ENCODE data around the gene CRYM.

Gene CRYM

DNA sequence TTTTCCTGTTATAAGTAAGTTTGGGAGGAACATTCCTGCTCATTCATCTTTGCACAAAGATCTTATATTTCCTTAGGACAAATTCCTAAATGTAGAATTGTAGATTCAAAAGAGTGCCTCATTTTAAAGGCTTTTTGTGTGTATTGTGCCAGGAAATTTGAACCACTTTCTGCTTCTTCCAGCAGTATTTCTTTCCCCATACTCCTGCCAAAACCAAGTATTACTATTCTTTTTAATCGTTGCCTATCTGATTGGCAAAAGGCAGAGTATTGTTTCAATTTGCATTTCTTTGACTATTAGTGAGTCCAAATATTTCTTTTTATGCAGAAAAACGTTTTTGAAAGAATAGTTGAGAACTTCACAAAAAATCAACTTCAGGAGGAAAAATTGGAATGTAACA is 35.3 kb downstream of the CRYM start:
- no peak for DNase-seq

DNA sequence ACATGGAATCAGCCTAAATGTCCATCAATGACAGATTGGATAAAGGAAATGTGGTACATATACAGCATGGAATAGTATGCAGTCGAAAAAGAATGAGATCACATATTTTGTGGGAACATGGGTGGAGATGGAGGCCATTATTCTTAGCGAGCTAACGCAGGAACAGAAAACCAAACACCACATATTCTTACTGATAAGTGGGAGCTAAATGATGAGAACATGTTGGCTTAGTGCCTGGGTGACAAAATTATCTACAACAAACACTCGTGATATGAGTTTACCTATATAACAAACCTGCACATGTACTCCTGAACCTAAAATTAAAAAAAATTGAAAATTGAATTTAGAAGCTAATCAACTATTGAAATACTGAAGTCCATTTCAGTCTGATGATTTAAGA is 38.4 kb downstream of the CRYM start:
- peak; percentile 88 for DNase-seq

DNA sequence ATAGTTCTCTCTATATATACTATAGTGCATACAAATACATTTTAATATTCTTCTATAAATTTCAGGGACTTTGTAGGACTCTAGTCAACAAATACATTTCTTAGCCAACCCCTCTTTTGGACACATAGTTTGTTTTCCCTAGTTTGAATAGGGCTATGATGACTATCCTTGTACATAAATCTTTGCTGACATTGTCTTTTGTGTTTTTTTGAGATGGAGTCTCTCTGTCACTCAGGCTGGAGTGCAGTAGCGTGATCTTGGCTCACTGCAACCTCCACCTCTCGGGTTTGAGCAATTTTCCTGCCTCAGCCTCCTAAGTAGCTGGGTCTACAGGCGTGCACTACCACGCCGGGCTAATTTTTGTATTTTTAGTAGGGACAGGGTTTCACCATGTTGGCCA is 41.3 kb downstream of the CRYM start:
- DNase-seq, result no peak

DNA sequence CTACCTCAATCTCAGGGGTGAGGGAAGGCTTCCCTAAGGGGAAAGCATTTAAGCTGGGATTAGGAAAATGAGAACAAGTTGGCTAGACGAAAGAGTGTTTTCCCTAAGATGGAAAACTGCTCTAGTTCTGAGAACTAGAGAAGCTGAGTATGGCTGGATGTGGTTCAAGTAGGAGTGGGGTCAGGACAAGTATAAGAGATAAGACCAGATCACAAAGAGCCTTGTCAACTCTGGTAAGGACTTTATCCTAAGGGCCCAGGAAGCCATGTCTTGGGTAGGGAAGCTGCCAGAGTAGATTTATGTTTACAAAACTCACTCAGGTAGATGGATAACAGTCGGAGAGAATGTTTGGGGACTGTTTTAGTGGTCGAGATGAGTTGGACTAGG is 42.9 kb downstream of the CRYM start:
- peak; percentile 27 for DNase-seq

DNA sequence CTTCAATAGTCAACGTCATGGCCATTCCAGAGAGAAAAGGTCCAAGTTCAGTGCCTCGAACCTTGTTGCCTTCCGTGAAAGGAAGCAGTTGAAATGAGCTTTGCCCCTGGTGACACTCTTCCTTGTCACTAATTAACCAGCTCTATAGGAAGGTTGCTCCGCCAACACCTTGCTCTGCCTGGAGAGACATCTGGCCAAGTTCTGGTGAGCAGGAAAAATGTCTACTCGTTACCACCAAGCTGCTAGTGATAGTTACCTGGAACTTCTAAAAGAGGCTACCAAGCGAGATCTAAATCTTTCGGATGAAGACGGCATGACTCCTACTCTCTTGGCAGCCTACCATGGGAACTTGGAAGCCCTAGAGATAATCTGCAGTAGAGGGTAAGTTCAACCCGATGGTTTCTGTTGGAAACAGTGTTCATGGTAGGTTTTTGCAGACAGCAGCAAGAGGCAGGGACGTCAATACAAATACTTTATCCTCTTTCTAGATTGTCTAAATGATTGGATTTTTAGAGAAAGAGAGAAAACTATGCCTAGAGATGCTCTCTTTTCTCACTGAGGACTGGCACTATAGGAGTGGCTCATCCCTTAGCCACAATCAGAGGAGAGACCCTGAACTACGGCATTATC is 44.5 kb downstream of the CRYM start, which contains the start of gene ANKS4B:
Gene ANKS4B, plus strand, starts transcription at position 179 of the 630 bp plus-strand sequence. Its CDS starts 39 bp downstream, at position 218.
- no peak for DNase-seq

DNA sequence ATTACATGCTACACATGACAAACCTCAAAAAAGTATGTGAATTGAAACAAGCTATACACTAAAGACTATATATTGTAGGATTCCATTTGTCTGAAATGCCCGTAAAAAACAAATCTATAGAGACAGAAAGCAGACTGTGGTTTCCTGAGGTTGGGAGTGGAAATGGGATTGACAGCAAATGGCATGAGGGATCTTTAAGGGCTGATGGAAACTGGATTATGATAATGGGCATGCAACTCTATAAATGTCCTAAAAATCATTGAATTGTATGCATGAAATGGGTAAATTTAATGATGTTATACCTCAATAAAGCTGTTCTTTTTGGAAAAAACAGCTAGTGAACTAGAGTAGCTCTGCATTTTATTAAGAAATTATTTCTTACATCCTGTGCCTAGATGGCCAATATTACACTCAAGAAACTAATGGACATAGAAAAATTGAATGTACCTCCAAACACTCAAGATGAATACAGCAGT is 45.0 kb downstream of the CRYM start:
- DNase-seq, result no peak

DNA sequence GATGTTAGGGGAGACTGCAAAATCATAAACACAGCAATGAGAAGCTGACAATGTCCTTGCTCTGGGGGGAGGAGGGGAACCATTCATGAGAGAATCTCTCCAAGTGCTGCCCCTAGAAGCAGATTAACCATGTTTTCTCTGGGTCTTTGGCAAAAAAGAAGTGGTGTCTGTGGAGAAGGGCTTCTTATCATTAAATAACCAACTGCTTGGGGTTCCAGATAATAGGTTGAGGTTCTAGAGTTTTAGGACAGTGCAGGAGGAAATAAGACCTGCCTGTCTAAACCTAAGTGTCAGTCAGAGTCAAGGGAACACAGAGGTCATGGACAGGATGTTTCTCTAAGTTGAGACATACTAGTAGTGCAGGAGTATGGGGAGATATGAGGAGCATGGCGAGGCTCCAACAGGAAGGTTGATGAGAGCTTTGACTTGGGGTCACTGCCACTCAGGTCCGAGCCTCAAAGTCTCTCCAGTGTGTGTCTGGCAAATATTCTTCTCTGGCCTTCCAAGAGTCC is 49.7 kb downstream of the CRYM start:
- peak; percentile 52 for DNase-seq

DNA sequence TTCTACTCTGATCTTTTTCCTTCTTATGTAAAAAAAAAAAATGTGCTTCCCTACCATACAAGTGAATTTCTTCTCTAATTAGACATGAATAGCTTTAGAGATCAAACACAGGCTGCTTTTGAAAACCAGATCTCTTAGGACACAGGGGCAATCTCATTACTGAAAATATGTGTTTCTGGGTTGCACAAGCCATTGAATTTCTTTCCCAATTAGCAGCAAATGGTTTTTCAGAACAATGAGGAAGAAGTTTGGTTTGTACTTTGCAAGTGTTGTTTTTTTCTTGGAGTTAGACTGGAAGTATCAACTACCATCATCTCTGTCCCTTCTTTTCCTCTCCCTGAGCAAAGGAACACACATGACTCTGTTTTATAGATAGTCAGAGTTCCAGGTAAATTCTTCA is 50.2 kb downstream of the CRYM start:
- DNase-seq, result no peak

DNA sequence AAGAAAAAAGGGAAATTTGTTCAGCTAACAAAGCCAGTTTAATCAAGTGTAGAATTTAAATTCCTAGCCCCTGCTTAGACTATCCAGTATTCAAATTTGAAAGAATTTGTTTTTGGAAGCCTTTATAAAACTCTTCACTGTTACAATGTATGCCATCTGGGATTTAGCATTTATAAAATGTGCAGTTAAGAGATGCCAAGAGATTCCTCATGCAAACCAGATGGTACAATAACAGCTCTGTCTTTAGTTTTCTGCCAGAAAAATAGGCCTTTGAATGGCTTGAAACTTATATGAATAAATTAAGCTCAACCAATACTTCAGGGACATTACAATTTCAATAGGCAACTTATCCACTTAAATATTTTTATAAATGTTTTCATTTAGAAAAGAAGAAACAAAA is 51.3 kb downstream of the CRYM start:
- DNase-seq, result no peak

DNA sequence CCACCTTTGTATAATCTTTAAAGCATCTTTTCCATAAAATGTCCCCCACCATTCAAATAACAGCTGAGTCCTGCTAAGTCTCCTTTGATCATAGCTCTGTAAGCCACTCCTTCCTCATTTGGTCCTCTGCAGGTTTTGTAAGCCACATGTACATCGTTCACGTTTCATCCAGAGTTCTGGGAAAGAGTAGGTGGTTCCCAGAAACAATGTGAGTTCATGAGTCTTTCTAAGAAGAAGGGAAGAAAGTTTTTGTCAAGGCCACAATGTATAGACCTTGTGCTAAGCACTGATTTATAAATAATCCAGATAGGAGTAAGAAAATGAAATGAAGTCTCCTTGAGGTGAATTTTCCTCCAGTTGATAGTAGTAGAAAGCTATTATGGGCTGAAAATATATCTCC is 53.3 kb downstream of the CRYM start:
- peak; percentile 62 for DNase-seq

DNA sequence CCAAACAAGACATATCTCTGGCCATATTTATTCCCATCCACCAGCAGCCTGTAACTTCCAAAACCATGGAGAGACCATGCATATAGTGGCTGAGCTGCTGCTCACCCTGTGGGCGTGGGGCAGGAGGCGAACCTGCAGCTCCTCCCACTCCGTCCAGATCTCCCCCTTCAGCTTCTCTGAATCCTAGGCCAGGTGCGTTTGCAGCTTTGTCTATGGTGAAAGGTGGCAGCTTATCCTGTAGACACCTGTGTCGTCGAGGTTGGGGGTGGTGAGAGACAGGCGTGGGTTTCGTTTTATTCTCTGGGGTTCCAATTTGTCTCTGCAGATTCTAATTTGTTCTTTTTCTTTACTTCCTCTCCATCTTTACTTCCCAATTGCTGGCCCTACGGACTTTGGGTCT is 54.3 kb downstream of the CRYM start:
- DNase-seq, result no peak

DNA sequence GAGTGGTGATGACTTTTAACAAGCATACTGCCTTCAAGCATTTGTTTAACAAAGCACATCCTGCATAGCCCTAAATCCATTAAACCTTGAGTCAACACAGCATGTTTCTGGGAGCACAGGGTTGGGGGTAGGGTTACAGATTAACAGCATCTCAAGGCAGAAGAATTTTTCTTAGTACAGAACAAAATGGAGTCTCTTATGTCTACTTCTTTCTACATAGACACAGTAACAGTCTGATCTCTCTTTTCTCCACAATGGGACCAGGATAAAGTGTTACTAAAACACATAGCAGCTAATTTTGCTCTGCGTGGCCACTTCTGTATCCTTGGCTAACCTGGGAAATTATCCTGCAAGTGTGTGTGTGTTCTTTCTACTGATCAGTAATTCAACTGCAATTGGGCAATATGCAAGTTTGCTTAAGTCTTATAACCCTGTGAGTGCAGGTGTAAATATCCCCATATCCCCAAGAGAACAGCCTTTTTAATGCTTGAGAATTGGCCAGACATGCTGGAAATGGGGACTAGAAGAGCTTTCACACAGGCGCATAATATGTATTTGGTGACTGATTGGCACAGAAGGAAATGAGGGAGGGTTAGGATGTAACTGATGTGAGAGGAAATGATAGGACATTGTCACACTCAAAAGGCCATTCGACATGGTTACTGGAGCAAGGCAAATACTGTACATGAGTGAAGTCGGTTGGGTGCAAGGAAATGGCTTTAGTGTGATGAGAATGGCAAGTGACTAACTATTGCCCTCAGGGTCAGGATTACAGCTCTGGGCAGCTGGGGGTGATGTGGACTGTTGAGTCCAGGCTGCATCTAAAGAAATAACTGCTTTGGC is 55.4 kb downstream of the CRYM start:
- no peak for DNase-seq

DNA sequence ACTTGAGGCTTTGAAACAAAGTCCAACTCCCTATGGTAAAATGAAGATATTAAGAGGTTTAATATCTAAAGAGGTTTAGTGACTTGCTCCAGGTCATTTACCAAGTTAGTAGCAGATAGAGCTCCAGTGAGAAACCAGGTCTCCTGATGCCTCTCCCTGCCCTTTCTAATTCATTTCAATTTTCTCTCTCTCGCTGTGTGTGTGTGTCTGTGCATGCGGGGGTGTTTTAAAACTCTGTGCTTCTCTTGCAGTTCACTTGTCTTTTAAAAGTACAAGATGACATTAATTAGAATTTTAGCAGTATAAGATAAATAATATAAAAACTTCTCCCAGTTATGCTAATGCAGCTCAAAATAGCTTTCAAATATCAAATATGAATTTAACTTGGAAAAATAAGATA is 58.5 kb downstream of the CRYM start:
- no peak for DNase-seq

DNA sequence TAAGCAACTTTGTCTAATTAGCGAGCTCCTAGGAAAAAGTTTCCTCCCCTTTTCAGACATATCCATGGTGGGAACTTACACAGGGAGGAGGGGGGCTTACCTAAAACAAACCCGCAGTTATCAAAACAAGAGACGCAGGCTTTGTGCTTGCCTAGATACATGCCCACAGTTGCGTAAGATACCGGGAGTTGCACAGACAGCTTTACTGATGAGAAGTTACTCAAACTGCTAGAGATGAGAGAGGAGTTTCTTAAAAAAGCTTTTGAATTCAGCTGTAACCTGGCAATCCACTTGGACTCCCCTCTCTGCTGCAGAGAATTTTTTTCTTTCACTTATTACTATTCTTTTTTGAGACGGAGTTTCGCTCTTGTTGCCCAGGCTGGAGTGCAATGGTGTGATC is 59.9 kb downstream of the CRYM start:
- no peak for DNase-seq

DNA sequence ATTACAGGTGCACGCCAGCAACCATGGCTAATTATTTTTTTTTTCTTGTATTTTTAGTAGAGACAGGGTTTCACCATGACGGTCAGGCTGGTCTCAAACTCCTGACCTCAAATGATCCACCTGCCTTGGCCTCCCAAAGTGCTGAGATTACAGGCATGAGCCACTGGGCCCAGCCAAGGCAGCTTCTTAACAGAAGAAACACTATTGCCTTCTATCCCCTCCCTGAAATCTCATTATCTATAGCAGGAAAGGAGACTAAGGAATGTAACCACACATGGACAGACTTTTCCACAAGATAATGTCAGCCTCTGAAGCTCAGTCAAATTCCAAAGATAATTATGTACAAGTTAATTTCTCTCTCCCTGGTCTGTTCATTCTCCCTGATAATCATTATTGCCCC is 61.0 kb downstream of the CRYM start:
- no peak for DNase-seq

DNA sequence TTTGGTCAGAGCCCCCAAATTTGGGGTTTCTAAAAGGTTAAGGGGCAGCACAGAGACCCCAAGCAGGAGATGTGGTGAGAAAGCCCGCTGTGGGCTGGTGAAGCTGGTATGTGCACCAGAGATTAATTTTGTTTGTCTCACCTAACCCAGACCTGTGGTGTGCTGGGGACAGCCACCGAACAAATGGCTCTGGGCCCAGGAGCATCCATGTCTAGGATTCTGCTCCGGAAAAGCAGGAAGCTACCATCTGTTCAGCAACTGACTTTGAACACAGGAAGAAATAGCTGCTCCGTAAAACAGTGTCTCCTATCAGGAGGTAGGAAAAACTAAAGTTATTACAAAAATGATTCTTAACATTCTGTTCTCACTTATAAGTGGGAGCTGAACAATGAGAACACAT is 64.0 kb downstream of the CRYM start:
- no peak for DNase-seq

DNA sequence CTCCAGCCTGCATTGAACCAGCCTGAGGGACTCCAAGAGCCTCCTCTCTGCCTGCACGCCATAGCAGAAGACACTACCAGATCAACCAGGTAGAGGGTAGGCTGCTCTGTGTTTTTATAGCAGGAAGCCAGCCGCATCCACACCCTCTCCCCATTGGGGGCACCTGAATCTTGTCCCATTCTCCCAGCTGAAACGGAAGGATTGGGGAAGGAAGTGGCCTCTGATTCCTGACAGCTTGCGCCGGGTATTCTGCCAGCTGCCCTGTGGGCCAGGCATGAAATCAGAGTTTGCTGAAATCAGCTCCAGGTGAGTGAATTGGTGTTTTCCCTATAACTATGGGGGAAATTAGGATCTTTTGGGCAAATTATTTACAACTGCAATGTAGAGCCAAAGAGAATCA is 66.6 kb downstream of the CRYM start, which contains the start of gene ZP2:
Gene ZP2, minus strand, starts transcription at position 89 of the 400 bp plus-strand sequence. Its CDS starts 27 bp downstream, at position 62.
- DNase-seq, result no peak

Measured in hematopoietic multipotent progenitor cell treated with erythropoietin and hydrocortisone succinate and interleukin-3 and kit ligand, for 8 days (in vitro differentiated cells).